Fibroblast of peridontal ligament (primary cell): ENCODE data around the gene SP2.

ENCODE experiments used
- DNase-seq: peaks from one replicate; pipeline ENCODE4 v3.0.0-alpha.2; 2010; ENCODE audit errors: extremely low read depth

The SP2 gene

GRCh38 chr17:47889734-47890529 lies 6.1 kb upstream of the SP2 start:
- DNase-seq: peak; percentile 80

- no peak for DNase-seq
Measured at GRCh38 chr17:47891545-47892088, 4.4 kb upstream of the SP2 start.

GRCh38 chr17:47894498-47895346 lies 1.3 kb upstream of the SP2 start:
- peak; percentile 10 for DNase-seq

GRCh38 chr17:47895347-47895855 lies 635 bp upstream of the SP2 start:
- peak; percentile 45 for DNase-seq

- peak; percentile 25 for DNase-seq
Measured at GRCh38 chr17:47896672-47897490, 845 bp downstream of the SP2 start.

- DNase-seq: no peak
Measured at GRCh38 chr17:47897561-47897960, 1.5 kb downstream of the SP2 start.

- no peak for DNase-seq
Measured at GRCh38 chr17:47898241-47898640, 2.2 kb downstream of the SP2 start.

GRCh38 chr17:47899643-47900042 lies 3.6 kb downstream of the SP2 start:
- no peak for DNase-seq

- no peak for DNase-seq
Measured at GRCh38 chr17:47901423-47901822, 5.4 kb downstream of the SP2 start.

- no peak for DNase-seq
Measured at GRCh38 chr17:47902039-47902744, 6.2 kb downstream of the SP2 start.

GRCh38 chr17:47905221-47905733 lies 9.2 kb downstream of the SP2 start:
- peak; percentile 96 for DNase-seq

- DNase-seq: no peak
Measured at GRCh38 chr17:47906443-47906842, 10.4 kb downstream of the SP2 start.

GRCh38 chr17:47907932-47908562 lies 12.0 kb downstream of the SP2 start:
- peak; percentile 73 for DNase-seq

- DNase-seq: no peak
Measured at GRCh38 chr17:47913050-47913449, 17.0 kb downstream of the SP2 start.

GRCh38 chr17:47914306-47914948 lies 18.4 kb downstream of the SP2 start:
- DNase-seq: no peak

GRCh38 chr17:47915776-47916398 lies 19.9 kb downstream of the SP2 start:
- no peak for DNase-seq

GRCh38 chr17:47916489-47917208 lies 20.6 kb downstream of the SP2 start:
- no peak for DNase-seq

- DNase-seq: no peak
Measured at GRCh38 chr17:47917581-47917980, 21.5 kb downstream of the SP2 start.

GRCh38 chr17:47918006-47918405 lies 22.0 kb downstream of the SP2 start:
- DNase-seq: no peak
